HG03469 (cell line): ENCODE results near the gene SLC25A48.

Experiments
- ATAC-seq: cut with Tn5 transposase; IDR thresholded peaks from one replicate; pipeline ENCODE4 v1.9.1; 2021; ENCODE audit warnings: mild to moderate bottlenecking, moderate library complexity, moderate number of reproducible peaks; ENCODE audit not compliant: unreplicated experiment

Gene SLC25A48

GRCh38 chr5:135916638-135917263, 82.3 kb downstream of the SLC25A48 start:
- ATAC-seq = no peak

- ATAC-seq = no peak
Measured at GRCh38 chr5:135920199-135920598, 85.7 kb downstream of the SLC25A48 start.

- no peak for ATAC-seq
Measured at GRCh38 chr5:135921388-135921787, 86.9 kb downstream of the SLC25A48 start.

GRCh38 chr5:135930029-135930948, 95.8 kb downstream of the SLC25A48 start:
- ATAC-seq = no peak

GRCh38 chr5:135930949-135931295, 96.5 kb downstream of the SLC25A48 start:
- ATAC-seq = no peak

- ATAC-seq = no peak
Measured at GRCh38 chr5:135934939-135935338, 100.5 kb downstream of the SLC25A48 start.

GRCh38 chr5:135937245-135937911, 102.9 kb downstream of the SLC25A48 start:
- no peak for ATAC-seq
